Neuronal stem cell (in vitro differentiated cells): ENCODE results near the gene ZNF415.
A peak's percentile ranks its signal among the peaks of the same experiment; 100 is the strongest.

Source experiments
- DNase-seq: peaks from one replicate; pipeline ENCODE4 v3.0.0-alpha.2; 2013; ENCODE audit warnings: low spot score
- H2AFZ ChIP-seq: one replicate; pipeline ENCODE4 v1.6.1; 2013; ENCODE audit warnings: mild to moderate bottlenecking, low read length, inconsistent platforms
- H2AK5ac ChIP-seq: 2 replicates; pipeline ENCODE4 v1.6.1; 2013; ENCODE audit warnings: low read depth, mild to moderate bottlenecking, inconsistent platforms, low read length, moderate library complexity, mixed read lengths
- H2BK120ac ChIP-seq: 2 replicates; pipeline ENCODE4 v1.6.1; 2013; ENCODE audit warnings: low read depth, mild to moderate bottlenecking, inconsistent platforms, low read length, moderate library complexity, mixed read lengths
- H2BK12ac ChIP-seq: one replicate; pipeline ENCODE4 v1.6.1; 2013; ENCODE audit warnings: low read length, inconsistent platforms
- H2BK15ac ChIP-seq: 2 replicates; pipeline ENCODE4 v1.6.1; 2013; ENCODE audit warnings: mild to moderate bottlenecking, low read length, inconsistent platforms, mixed read lengths
- H2BK5ac ChIP-seq: one replicate; pipeline ENCODE4 v1.6.1; 2013; ENCODE audit warnings: inconsistent platforms, mild to moderate bottlenecking, low read length, moderate library complexity
- H3K14ac ChIP-seq: one replicate; pipeline ENCODE4 v1.6.1; 2013; ENCODE audit warnings: low read length, inconsistent platforms
- H3K18ac ChIP-seq: 2 replicates; pipeline ENCODE4 v1.6.1; 2013; ENCODE audit warnings: low read length, inconsistent platforms
- H3K23ac ChIP-seq: 2 replicates; pipeline ENCODE4 v1.6.1; 2013; ENCODE audit warnings: low read depth, mild to moderate bottlenecking, mixed read lengths, low read length, inconsistent platforms; ENCODE audit not compliant: poor library complexity
- H3K27ac ChIP-seq: replicated peaks from 3 replicates; pipeline ENCODE4 v1.5.1; 2013; ENCODE audit warnings: low read length, inconsistent platforms
- H3K27me3 ChIP-seq, 3 experiments: 2 replicates each; pipeline ENCODE4 v1.6.1; 2013; ENCODE audit warnings: low read length in 3 of 3, mild to moderate bottlenecking in 2 of 3, inconsistent platforms in 1 of 3, low read depth in 1 of 3, mixed read lengths in 1 of 3, moderate library complexity in 1 of 3; ENCODE audit not compliant: control insufficient read depth in 3 of 3, insufficient read depth in 3 of 3
- H3K36me3 ChIP-seq, 2 donors: replicated peaks in 1 of 2; 2 replicates each; pipeline ENCODE4 v1.6.1; 2013; ENCODE audit warnings: low read length in 2 of 2; ENCODE audit not compliant: control insufficient read depth in 2 of 2, insufficient read depth in 2 of 2
- H3K4ac ChIP-seq: 2 replicates; pipeline ENCODE4 v1.6.1; 2013; ENCODE audit warnings: inconsistent platforms, mild to moderate bottlenecking, low read length, moderate library complexity
- H3K4me1 ChIP-seq, 2 donors: 1 replicate in 1 of 2; 2 replicates in 1 of 2; pipeline ENCODE4 v1.6.1; 2013; ENCODE audit warnings: low read length in 2 of 2, low read depth in 1 of 2; ENCODE audit not compliant: control insufficient read depth in 2 of 2, insufficient read depth in 1 of 2
- H3K4me2 ChIP-seq: one replicate; pipeline ENCODE4 v1.6.1; 2013; ENCODE audit warnings: mild to moderate bottlenecking, low read length, inconsistent platforms; ENCODE audit not compliant: insufficient read depth, poor library complexity, severe bottlenecking
- H3K4me3 ChIP-seq, 2 donors: 2 replicates each; pipeline ENCODE4 v1.5.1; 2013; ENCODE audit warnings: low read length in 2 of 2, mild to moderate bottlenecking in 2 of 2, inconsistent platforms in 1 of 2, moderate library complexity in 1 of 2
- H3K79me1 ChIP-seq: one replicate; pipeline ENCODE4 v1.6.1; 2013; ENCODE audit warnings: low read depth, mild to moderate bottlenecking, inconsistent platforms, low read length, moderate library complexity
- H3K9ac ChIP-seq: one replicate; pipeline ENCODE4 v1.6.1; 2013; ENCODE audit warnings: mild to moderate bottlenecking, low read depth, low read length, inconsistent platforms; ENCODE audit not compliant: poor library complexity
- H3K9me3 ChIP-seq, 2 donors: replicated peaks in 1 of 2; 2 replicates each; pipeline versions ENCODE3 to v1.6.1; 2013; ENCODE audit warnings: low read length in 2 of 2, mild to moderate bottlenecking in 2 of 2, inconsistent platforms in 1 of 2, low read depth in 1 of 2, mixed read lengths in 1 of 2, moderate library complexity in 1 of 2; ENCODE audit not compliant: control insufficient read depth in 2 of 2, insufficient read depth in 1 of 2
- H4K8ac ChIP-seq: one replicate; pipeline ENCODE4 v1.6.1; 2013; ENCODE audit warnings: low read depth, mild to moderate bottlenecking, inconsistent platforms, low read length, moderate library complexity
- H4K91ac ChIP-seq: one replicate; pipeline ENCODE4 v1.6.1; 2013; ENCODE audit warnings: low read length, low read depth, mild to moderate bottlenecking, inconsistent platforms; ENCODE audit not compliant: poor library complexity
- WGBS, 2 donors: extraction: QIAGEN DNeasy Blood & Tissue Kit; methylation state at CpG; one replicate each; pipeline ENCODE4 v1.1.7; 2013; ENCODE audit warnings: missing lambda C conversion rate in 2 of 2, mixed read lengths in 1 of 2; ENCODE audit not compliant: insufficient read length in 2 of 2, insufficient replicate concordance in 1 of 2; ENCODE audit errors: extremely low coverage in 2 of 2; 5-methylcytosine and 5-hydroxymethylcytosine counted together

ZNF415 gene

DNA sequence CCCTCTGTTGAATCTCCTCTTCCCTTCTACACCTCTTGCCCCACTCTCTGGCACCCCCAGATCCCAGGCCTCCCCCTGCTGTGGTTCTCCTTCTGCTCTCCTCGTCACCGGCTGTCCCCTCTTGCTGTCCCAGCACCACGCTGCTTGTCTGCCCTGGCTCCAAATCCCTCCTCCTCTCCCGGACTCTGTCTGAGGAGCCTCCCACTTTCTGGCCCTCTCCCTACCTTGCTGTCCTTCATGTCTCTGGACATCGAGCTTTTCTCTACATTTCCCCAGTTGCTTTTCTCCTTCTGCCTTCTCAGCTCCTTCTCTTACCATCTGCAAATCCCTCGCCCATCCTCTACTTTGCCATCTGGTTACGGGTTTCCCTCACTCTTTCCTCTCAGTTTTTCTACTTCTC is 24.9 kb upstream of the ZNF415 start:
- H2BK12ac ChIP-seq: no peak overlapping the region

DNA sequence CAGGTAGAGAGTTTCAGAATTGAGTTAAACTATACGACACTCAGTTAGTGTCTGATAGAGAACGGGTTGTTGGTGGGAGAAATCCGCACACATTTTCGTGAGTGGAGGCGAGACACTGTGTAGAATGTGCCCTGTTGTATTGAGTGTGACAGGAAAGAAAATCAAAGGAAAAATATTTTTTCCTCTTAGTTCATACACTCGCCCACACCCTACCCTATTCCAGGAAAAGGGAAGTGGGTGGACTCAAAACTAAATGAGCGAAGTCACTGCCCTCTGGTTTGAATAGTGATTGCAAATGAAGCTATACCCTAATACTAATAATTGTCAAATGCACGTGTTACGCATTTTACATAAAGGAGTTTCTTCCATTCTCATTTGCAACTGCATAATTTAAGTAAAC is 24.1 kb upstream of the ZNF415 start:
- H3K4ac ChIP-seq: no peak overlapping the region
- H3K4me2 ChIP-seq: no peak overlapping the region
- WGBS, 2 donors: no CpG with 5 or more reads among the region's 9 CpGs
- DNase-seq: no peak
- H3K4me3 ChIP-seq: no peak overlapping the region
- no peak overlapping the region for H3K27ac ChIP-seq
- no peak overlapping the region for H2BK5ac ChIP-seq
- H3K9me3 ChIP-seq: peaks cover 5 to 39% of the 10 kb centered on the region in 2 donors
- no peak overlapping the region for H2AK5ac ChIP-seq
- no peaks in the 10 kb centered on the region for H3K27me3 ChIP-seq
- H3K4me1 ChIP-seq: peaks cover 0 to 4% of the 10 kb centered on the region in 2 donors
- no peak overlapping the region for H2BK120ac ChIP-seq
- no peak overlapping the region for H2BK15ac ChIP-seq
- H3K14ac ChIP-seq: no peak overlapping the region
- H2BK12ac ChIP-seq: no peak overlapping the region
- no peak overlapping the region for H4K91ac ChIP-seq
- no peak overlapping the region for H4K8ac ChIP-seq
- H3K18ac ChIP-seq: no peak overlapping the region
- no peak overlapping the region for H3K23ac ChIP-seq
- no peak overlapping the region for H2AFZ ChIP-seq
- peaks cover 1% of the 10 kb centered on the region for H3K79me1 ChIP-seq
- no peak overlapping the region for H3K9ac ChIP-seq
- peaks cover 9 to 45% of the 10 kb centered on the region in 2 donors for H3K36me3 ChIP-seq

More for the DNA sequence above, 24.9 kb upstream of the ZNF415 start:
- peaks cover 9 to 39% of the 10 kb centered on the region in 2 donors for H3K36me3 ChIP-seq
- H2AK5ac ChIP-seq: no peak overlapping the region
- H3K27me3 ChIP-seq: no peaks in the 10 kb centered on the region
- H3K4me1 ChIP-seq: peaks cover 0 to 4% of the 10 kb centered on the region in 2 donors
- peak overlapping the region; percentile 96 for H3K4me2 ChIP-seq
- H3K4me3 ChIP-seq: peak overlapping the region; percentile 77 to 83
- H3K18ac ChIP-seq: no peak overlapping the region
- peaks cover 5 to 34% of the 10 kb centered on the region in 2 donors for H3K9me3 ChIP-seq
- H2AFZ ChIP-seq: peak overlapping the region; percentile 95
- no peak overlapping the region for H3K14ac ChIP-seq
- H3K23ac ChIP-seq: no peak overlapping the region
- H3K9ac ChIP-seq: peak overlapping the region; percentile 65
- no peak overlapping the region for H4K91ac ChIP-seq
- no peak overlapping the region for H4K8ac ChIP-seq
- WGBS, 2 donors: no CpG with 5 or more reads among the region's 7 CpGs
- H2BK120ac ChIP-seq: no peak overlapping the region
- H2BK5ac ChIP-seq: no peak overlapping the region
- H3K27ac ChIP-seq: no peak overlapping the region
- peak; percentile 11 for DNase-seq
- H2BK15ac ChIP-seq: no peak overlapping the region
- no peak overlapping the region for H3K4ac ChIP-seq
- H3K79me1 ChIP-seq: peaks cover 1% of the 10 kb centered on the region

- peaks cover 11 to 89% of the 10 kb centered on the region in 2 donors for H3K36me3 ChIP-seq
- no peak overlapping the region for H2BK15ac ChIP-seq
- H3K23ac ChIP-seq: no peak overlapping the region
- H2BK120ac ChIP-seq: no peak overlapping the region
- no peak overlapping the region for H3K9ac ChIP-seq
- no peaks in the 10 kb centered on the region for H3K79me1 ChIP-seq
- H3K4me1 ChIP-seq: no peaks in the 10 kb centered on the region
- H4K91ac ChIP-seq: no peak overlapping the region
- no peak overlapping the region for H2AFZ ChIP-seq
- H3K27me3 ChIP-seq: no peaks in the 10 kb centered on the region
- no peak overlapping the region for H2BK5ac ChIP-seq
- H3K4ac ChIP-seq: no peak overlapping the region
- no peak overlapping the region for H3K4me2 ChIP-seq
- no peak overlapping the region for H2BK12ac ChIP-seq
- no peak overlapping the region for H2AK5ac ChIP-seq
- H3K14ac ChIP-seq: no peak overlapping the region
- H3K18ac ChIP-seq: no peak overlapping the region
- peaks cover 21 to 81% of the 10 kb centered on the region in 2 donors for H3K9me3 ChIP-seq
- H3K4me3 ChIP-seq: no peak overlapping the region
- no peak overlapping the region for H4K8ac ChIP-seq
- no peak overlapping the region for H3K27ac ChIP-seq
- DNase-seq: no peak
Observed at GRCh38 chr19:53147645-53148044, 14.9 kb upstream of the ZNF415 start.

- Histone ChIP-seq H3K4me1 (no peaks in the 10 kb centered on the region), H3K79me1 (no peaks in the 10 kb centered on the region), H3K27me3 (no peaks in the 10 kb centered on the region), H3K36me3 (peaks cover 14 to 58% of the 10 kb centered on the region in 2 donors), H3K9me3 (peaks cover 31 to 74% of the 10 kb centered on the region in 2 donors), H3K4me3 (no peak overlapping the region), H2AK5ac (no peak overlapping the region), H3K4ac (no peak overlapping the region), H3K14ac (no peak overlapping the region), H2AFZ (no peak overlapping the region), H2BK5ac (no peak overlapping the region), H2BK120ac (no peak overlapping the region), H2BK15ac (no peak overlapping the region), H2BK12ac (no peak overlapping the region), H3K18ac (no peak overlapping the region), H4K91ac (no peak overlapping the region), H3K9ac (no peak overlapping the region), H3K27ac (no peak overlapping the region), H4K8ac (no peak overlapping the region), H3K23ac (no peak overlapping the region), H3K4me2 (no peak overlapping the region)
- DNase-seq: no peak
- WGBS, 2 donors: no CpG with 5 or more reads among the region's 4 CpGs
Observed at GRCh38 chr19:53140351-53140750, 7.6 kb upstream of the ZNF415 start.
